Cardiac muscle cell (in vitro differentiated cells and primary cell): ENCODE measurements around the gene SLC1A6. TPM values are rescaled to one million over a fixed set of nuclear protein-coding genes. Genes with fewer than 3 reads are reported as not detected.

ENCODE experiments used
- DNase-seq, 2 donors: peaks; one replicate each; pipeline versions ENCODE4 v3.0.0 to v3.0.0-alpha.2; 2010 to 2017; ENCODE audit warnings: low read depth in 1 of 2, low spot score in 1 of 2
- H3K27ac ChIP-seq: fragments of 200-600 bp; sonication (generic); 2 replicates; pipeline ENCODE4 v1.5.1; 2016
- H3K27me3 ChIP-seq: fragments of 200-600 bp; sonication (generic); 2 replicates; pipeline ENCODE4 v1.6.0; 2016; ENCODE audit warnings: control low read depth
- H3K36me3 ChIP-seq: fragments of 200-600 bp; sonication (generic); 2 replicates; pipeline ENCODE4 v1.5.1; 2016; ENCODE audit warnings: control low read depth
- H3K4me1 ChIP-seq: fragments of 200-600 bp; sonication (generic); 2 replicates; pipeline ENCODE4 v1.8.1; 2017; ENCODE audit warnings: low read depth, mild to moderate bottlenecking, mixed run types
- H3K4me3 ChIP-seq: fragments of 200-600 bp; sonication (generic); 2 replicates; pipeline ENCODE4 v1.5.1; 2016; ENCODE audit warnings: mild to moderate bottlenecking
- H3K9me3 ChIP-seq: fragments of 200-600 bp; sonication (generic); 2 replicates; pipeline ENCODE4 v1.5.1; 2017; ENCODE audit warnings: low read depth, mild to moderate bottlenecking, control low read depth
- polyA plus RNA-seq: library from polyadenylated mRNA; unstranded; fragments of >200 nt; fragmentation: Nextera tagmentation; extraction: Ambion mirVana; gene quantifications from 2 replicates; pipeline ENCODE4 v1.2.1, GENCODE V29; 2016
- total RNA-seq: library from RNA; depleted of rRNA; stranded (reverse); fragments of >200 nt; gene quantifications from 2 replicates; pipeline ENCODE4 v1.2.3, GENCODE V29; 2016
- TF ChIP-seq, protein P1 (sequence below): IDR thresholded peaks from 2 replicates; pipeline ENCODE4 v1.5.1; 2012; ENCODE audit warnings: low read depth, mild to moderate bottlenecking, low read length

Gene SLC1A6
- total and polyA plus RNA-seq, 2 experiments from 2014 or later: 0.63 to 1.3 TPM

DNA sequence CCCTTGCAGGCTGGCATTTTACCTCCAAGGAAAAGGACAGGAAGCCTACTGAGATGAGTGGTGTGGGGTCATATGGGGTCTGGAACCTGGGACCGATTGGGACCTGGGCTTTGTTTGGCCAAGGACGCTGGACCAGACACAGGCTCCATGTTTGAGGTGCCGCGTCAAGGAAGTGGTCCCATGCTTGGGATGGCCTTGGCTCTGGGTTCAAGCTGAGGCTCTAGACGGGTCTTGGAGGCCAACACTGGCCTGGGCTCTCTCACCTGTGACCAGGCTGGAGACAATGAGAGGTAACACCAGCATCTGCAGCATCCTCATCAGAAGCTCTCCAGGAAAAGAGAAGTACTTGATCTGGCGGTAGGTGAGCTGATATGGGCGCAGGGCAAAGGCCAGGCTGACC is 8.2 kb downstream of the SLC1A6 start:
- no peaks in the 10 kb centered on the region for H3K4me1 ChIP-seq
- no peaks in the 10 kb centered on the region for H3K27me3 ChIP-seq
- H3K9me3 ChIP-seq: no peaks in the 10 kb centered on the region
- H3K27ac ChIP-seq: no peak overlapping the region
- TF ChIP-seq, protein P1, sequence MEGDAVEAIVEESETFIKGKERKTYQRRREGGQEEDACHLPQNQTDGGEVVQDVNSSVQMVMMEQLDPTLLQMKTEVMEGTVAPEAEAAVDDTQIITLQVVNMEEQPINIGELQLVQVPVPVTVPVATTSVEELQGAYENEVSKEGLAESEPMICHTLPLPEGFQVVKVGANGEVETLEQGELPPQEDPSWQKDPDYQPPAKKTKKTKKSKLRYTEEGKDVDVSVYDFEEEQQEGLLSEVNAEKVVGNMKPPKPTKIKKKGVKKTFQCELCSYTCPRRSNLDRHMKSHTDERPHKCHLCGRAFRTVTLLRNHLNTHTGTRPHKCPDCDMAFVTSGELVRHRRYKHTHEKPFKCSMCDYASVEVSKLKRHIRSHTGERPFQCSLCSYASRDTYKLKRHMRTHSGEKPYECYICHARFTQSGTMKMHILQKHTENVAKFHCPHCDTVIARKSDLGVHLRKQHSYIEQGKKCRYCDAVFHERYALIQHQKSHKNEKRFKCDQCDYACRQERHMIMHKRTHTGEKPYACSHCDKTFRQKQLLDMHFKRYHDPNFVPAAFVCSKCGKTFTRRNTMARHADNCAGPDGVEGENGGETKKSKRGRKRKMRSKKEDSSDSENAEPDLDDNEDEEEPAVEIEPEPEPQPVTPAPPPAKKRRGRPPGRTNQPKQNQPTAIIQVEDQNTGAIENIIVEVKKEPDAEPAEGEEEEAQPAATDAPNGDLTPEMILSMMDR: no peak
- H3K4me3 ChIP-seq: no peak overlapping the region
- no peak for DNase-seq
- H3K36me3 ChIP-seq: no peaks in the 10 kb centered on the region

DNA sequence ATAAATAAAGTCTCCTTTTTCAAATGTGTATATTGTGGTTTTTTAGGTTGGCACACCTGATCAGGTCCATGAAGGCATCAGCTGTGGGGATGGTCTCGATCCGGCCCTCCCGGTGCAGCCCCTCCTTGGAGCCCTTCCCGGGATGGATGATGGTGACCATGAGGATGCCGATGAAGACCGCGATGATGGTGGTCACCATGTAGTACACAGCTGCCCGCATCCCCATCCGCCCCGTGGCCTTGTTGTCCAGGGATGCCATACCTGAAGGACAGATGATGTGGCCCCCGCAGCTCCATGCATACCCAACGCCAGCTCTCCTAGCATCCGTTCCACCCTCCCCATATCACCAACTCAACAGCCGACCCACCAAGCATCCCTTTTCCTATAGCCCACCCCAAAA is 11.4 kb downstream of the SLC1A6 start:
- H3K9me3 ChIP-seq: no peaks in the 10 kb centered on the region
- no peaks in the 10 kb centered on the region for H3K27me3 ChIP-seq
- H3K4me3 ChIP-seq: no peak overlapping the region
- H3K4me1 ChIP-seq: no peaks in the 10 kb centered on the region
- H3K27ac ChIP-seq: no peak overlapping the region
- no peak for DNase-seq
- H3K36me3 ChIP-seq: no peaks in the 10 kb centered on the region
- TF ChIP-seq, protein P1: no peak

DNA sequence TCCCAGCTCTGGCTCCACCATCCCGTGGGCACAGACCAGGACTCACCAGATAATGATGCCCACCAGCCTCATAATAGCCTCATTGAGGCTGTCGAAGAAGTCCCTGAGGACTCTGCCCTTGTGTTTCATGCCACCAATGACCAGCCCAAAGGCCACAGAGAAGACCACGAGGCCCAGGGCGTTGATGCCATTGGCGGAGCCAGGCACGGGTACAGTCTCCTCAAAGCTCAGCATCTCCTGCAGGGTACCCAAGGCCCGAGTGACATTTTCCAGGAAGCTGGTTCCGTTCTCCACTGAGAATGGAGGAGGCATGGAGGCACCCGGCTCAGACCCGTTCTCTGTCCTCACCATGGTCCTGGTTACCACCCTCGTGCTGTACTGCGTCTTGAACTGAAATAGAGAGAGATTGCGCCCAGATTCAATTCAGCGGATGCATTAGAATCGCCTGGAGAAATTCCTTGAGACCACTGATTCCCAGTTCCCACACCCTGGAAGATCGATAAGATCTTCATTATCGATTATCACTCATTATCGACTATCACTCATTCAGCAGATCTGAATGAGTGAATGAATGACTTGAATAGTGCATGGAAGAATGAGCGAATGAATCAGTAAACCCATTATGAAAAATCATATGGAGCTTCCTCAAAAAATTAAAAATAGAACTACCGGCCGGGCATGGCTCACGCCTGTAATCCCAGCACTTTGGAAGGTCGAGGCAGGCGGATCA is 17.5 kb downstream of the SLC1A6 start:
- H3K9me3 ChIP-seq: no peaks in the 10 kb centered on the region
- no peaks in the 10 kb centered on the region for H3K27me3 ChIP-seq
- no peaks in the 10 kb centered on the region for H3K36me3 ChIP-seq
- no peak overlapping the region for H3K4me3 ChIP-seq
- no peaks in the 10 kb centered on the region for H3K4me1 ChIP-seq
- DNase-seq: no peak
- H3K27ac ChIP-seq: no peak overlapping the region
- TF ChIP-seq, protein P1: no peak

DNA sequence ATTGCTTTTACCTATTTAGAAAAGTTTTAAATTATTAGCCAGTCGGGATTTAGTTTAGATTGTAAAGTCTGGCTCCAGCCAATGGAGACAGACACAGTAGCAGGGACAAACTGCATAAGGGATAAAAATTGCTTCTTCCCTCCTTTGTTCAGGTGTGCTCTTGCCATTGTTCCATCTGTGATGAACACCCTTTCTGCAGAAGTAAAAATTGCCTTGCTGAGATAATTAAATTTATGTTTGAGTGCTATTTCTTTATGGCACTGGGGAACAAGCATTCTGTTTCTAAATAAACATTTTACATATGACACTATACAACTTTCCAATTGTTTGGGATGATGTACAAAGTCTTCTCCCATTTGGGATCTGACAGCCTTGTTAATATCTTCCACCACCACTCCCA is 20.4 kb downstream of the SLC1A6 start:
- Histone ChIP-seq H3K27ac (no peak overlapping the region), H3K4me3 (no peak overlapping the region), H3K9me3 (no peaks in the 10 kb centered on the region), H3K4me1 (no peaks in the 10 kb centered on the region), H3K27me3 (no peaks in the 10 kb centered on the region), H3K36me3 (no peaks in the 10 kb centered on the region)
- TF ChIP-seq, protein P1: no peak
- no peak for DNase-seq

DNA sequence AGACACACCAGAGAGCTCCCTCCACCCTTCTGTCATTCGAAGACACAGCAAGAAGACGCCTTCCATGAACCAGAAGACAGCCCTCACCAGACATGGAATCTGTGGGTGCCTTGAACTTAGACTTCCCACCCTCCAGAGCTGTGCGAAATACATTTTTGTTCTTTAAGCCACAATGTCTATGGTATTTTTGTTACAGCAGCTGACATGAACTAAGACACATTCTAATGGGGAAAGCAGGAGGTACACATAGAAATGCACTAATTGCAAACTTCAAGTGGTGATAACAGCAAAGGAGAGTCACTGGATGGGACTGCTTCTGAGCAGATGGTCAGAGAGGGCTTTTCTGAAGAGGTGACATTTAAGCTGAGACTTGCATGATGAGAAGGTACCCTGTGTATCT is 22.2 kb downstream of the SLC1A6 start:
- Histone ChIP-seq H3K27ac (no peak overlapping the region), H3K9me3 (no peaks in the 10 kb centered on the region), H3K27me3 (no peaks in the 10 kb centered on the region), H3K4me1 (no peaks in the 10 kb centered on the region), H3K36me3 (no peaks in the 10 kb centered on the region), H3K4me3 (no peak overlapping the region)
- DNase-seq: no peak
- TF ChIP-seq, protein P1: no peak
